GM21447 (cell line): Measurements from ENCODE around the gene ADAM8.
"Not testable (repeated sequence)": the region's sequence is repeated elsewhere in the genome, so short reads cannot be mapped to it uniquely, and the experiment has no call there.

Source experiments
- ATAC-seq: cut with Tn5 transposase; IDR thresholded peaks from one replicate; pipeline ENCODE4 v1.9.1; 2021; ENCODE audit not compliant: unreplicated experiment

The ADAM8 gene

GRCh38 chr10:133234796-133235195 is 41.9 kb downstream of the ADAM8 start:
- ATAC-seq = not testable (repeated sequence)

GRCh38 chr10:133231946-133232574 is 44.6 kb downstream of the ADAM8 start:
- no peak for ATAC-seq

- no peak for ATAC-seq
Observed at GRCh38 chr10:133231244-133231945, 45.3 kb downstream of the ADAM8 start.

GRCh38 chr10:133230387-133231195 is 46.1 kb downstream of the ADAM8 start:
- ATAC-seq = no peak

GRCh38 chr10:133230044-133230361 is 46.7 kb downstream of the ADAM8 start, which contains the start of gene UTF1:
TSS of gene UTF1 (plus strand) at chr10:133230217. CDS start at chr10:133230289, 72 bp downstream.
- ATAC-seq = no peak

- ATAC-seq = no peak
Observed at GRCh38 chr10:133229265-133230043, 47.2 kb downstream of the ADAM8 start.

GRCh38 chr10:133227256-133227655 is 49.4 kb downstream of the ADAM8 start:
- ATAC-seq = no peak

- no peak for ATAC-seq
Observed at GRCh38 chr10:133226251-133226808, 50.3 kb downstream of the ADAM8 start.

- no peak for ATAC-seq
Observed at GRCh38 chr10:133225707-133226191, 50.9 kb downstream of the ADAM8 start.

- ATAC-seq = no peak
Observed at GRCh38 chr10:133224756-133225372, 51.8 kb downstream of the ADAM8 start.

GRCh38 chr10:133224076-133224475 is 52.6 kb downstream of the ADAM8 start:
- no peak for ATAC-seq

- ATAC-seq = not testable (repeated sequence)
Observed at GRCh38 chr10:133221756-133222155, 54.9 kb downstream of the ADAM8 start.

GRCh38 chr10:133221331-133221730 is 55.3 kb downstream of the ADAM8 start:
- no peak for ATAC-seq

- ATAC-seq = no peak
Observed at GRCh38 chr10:133219782-133220181, 56.9 kb downstream of the ADAM8 start.

- ATAC-seq = no peak
Observed at GRCh38 chr10:133218891-133219290, 57.8 kb downstream of the ADAM8 start.

- ATAC-seq = no peak
Observed at GRCh38 chr10:133217800-133218589, 58.7 kb downstream of the ADAM8 start.

GRCh38 chr10:133216776-133217175 is 59.9 kb downstream of the ADAM8 start:
- ATAC-seq = no peak

- ATAC-seq = no peak
Observed at GRCh38 chr10:133215586-133215985, 61.1 kb downstream of the ADAM8 start.
